NCI-H2196 (cell line): ENCODE measurements around the gene MRPL22.
"Not testable (repeated sequence)": the region's sequence is repeated elsewhere in the genome, so short reads cannot be mapped to it uniquely, and the experiment has no call there.

Source experiments
- DNase-seq: peaks from one replicate; lab custom pipeline; 2025; ENCODE audit not compliant: unreplicated experiment; lab: John Stamatoyannopoulos, UW

The MRPL22 gene

GRCh38 chr5:154940375-154940771, 500 bp upstream of the MRPL22 start:
- no peak for DNase-seq

- DNase-seq = no peak
Observed at GRCh38 chr5:154943527-154943926, 2.7 kb downstream of the MRPL22 start.

- no peak for DNase-seq
Observed at GRCh38 chr5:154944716-154945115, 3.8 kb downstream of the MRPL22 start.

GRCh38 chr5:154945695-154946301, 4.9 kb downstream of the MRPL22 start:
- peak; percentile 14 for DNase-seq

- no peak for DNase-seq
Observed at GRCh38 chr5:154947778-154948177, 6.9 kb downstream of the MRPL22 start.

GRCh38 chr5:154948313-154948712, 7.4 kb downstream of the MRPL22 start:
- DNase-seq = no peak

GRCh38 chr5:154949781-154950180, 8.9 kb downstream of the MRPL22 start:
- no peak for DNase-seq

- DNase-seq = no peak
Observed at GRCh38 chr5:154956712-154957111, 15.8 kb downstream of the MRPL22 start.

- DNase-seq = no peak
Observed at GRCh38 chr5:154962494-154962893, 21.6 kb downstream of the MRPL22 start.

- DNase-seq = no peak
Observed at GRCh38 chr5:154966081-154966841, 25.4 kb downstream of the MRPL22 start.

GRCh38 chr5:154966874-154967273, 26.0 kb downstream of the MRPL22 start:
- no peak for DNase-seq

GRCh38 chr5:154967421-154968024, 26.6 kb downstream of the MRPL22 start:
- peak; percentile 6 for DNase-seq

GRCh38 chr5:154968953-154969352, 28.1 kb downstream of the MRPL22 start:
- no peak for DNase-seq

- no peak for DNase-seq
Observed at GRCh38 chr5:154970759-154971158, 29.9 kb downstream of the MRPL22 start.

- no peak for DNase-seq
Observed at GRCh38 chr5:154971501-154971900, 30.6 kb downstream of the MRPL22 start.

- peak; percentile 61 for DNase-seq
Observed at GRCh38 chr5:154972476-154973080, 31.7 kb downstream of the MRPL22 start.

- DNase-seq = not testable (repeated sequence)
Observed at GRCh38 chr5:154976082-154976481, 35.2 kb downstream of the MRPL22 start.

GRCh38 chr5:154977409-154977808, 36.5 kb downstream of the MRPL22 start:
- DNase-seq = no peak

- not testable (repeated sequence) for DNase-seq
Observed at GRCh38 chr5:154978294-154978693, 37.4 kb downstream of the MRPL22 start.

GRCh38 chr5:154984946-154985516, 44.2 kb downstream of the MRPL22 start:
- no peak for DNase-seq

GRCh38 chr5:154986151-154986550, 45.3 kb downstream of the MRPL22 start:
- DNase-seq = no peak
